ENCODE measurements around the gene ANKRD52.
"Not testable (repeated sequence)": the region's sequence is repeated elsewhere in the genome, so short reads cannot be mapped to it uniquely, and the experiment has no call there.

The ANKRD52 gene

DNA sequence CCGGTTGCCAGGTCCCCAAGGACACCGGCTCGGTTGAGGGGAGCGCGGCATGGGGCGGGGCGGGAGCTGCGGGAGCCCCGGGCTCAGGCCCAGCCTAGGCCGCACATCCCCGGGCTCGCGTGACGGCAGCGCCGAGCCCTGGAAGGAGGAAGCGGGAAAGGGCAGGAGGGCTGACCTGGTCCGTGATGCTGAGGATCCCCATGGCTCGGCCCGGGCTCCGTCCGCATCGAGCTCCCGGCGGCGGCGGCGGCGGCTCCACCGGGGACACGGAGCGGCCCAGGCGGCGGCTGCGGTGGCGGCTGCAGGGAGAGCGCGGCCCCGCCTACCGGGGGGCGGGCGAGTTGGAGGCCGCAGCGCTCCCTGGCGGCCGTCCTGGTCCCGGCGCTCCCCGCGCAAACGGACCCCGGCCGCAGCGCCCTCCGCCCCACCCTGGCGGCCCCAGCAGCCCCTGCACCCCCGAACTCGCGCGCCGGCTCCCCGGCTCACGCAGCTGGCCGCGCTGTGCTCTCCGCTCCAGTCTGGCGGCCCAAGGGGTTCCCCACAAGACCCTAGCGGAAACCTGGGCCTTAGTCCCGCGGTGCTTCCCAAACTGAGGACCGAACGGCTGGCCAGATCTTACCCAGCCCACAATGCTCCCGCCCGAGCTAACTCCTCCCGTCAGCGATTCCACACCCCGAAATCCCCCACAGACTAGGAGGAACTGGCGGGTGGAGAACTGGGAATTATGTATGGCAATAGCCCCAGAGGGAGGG is at the start of gene ANKRD52:
ANKRD52 (minus strand) TSS at position 317 of the 752 bp plus-strand sequence; CDS start at position 202, 115 bp downstream.
- DNase-seq (ENCODE audit: low read depth, low spot score): no peak

DNA sequence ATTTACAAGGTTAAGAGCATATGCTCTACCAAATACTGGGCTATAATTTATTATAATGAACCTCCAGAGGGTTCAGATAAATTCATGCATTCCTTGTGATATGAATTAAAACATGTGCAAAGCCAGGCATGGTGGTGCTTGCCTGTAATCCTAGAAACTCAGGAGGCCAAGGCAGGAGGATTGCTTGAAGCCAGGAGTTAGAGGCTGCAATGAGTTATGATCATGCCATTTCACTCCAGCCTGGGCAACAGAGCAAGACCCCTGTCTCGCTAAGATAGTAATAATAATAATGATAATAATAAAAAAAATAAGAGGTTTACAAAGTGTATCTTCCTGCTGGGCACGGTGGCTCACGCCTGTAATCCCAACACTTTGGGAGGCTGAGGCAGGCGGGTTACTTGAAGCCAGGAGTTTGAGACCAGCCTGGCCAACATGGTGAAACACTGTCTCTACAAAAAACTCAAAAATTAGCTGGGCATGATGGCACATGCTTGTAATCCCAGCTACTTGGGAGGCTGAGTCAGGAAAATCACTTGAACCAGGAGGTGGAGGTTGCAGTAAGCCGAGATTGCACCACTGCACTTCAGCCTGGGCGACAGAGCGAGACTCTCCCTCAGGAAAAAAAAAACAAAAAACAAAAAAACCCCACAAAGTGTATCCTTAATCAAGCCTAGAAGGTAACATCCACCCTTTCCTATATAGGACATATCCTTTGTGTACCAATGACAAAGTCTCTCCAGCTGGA is 49.2 kb upstream of the ANKRD52 start:
- no peak for DNase-seq (ENCODE audit: low read depth, low spot score)

DNA sequence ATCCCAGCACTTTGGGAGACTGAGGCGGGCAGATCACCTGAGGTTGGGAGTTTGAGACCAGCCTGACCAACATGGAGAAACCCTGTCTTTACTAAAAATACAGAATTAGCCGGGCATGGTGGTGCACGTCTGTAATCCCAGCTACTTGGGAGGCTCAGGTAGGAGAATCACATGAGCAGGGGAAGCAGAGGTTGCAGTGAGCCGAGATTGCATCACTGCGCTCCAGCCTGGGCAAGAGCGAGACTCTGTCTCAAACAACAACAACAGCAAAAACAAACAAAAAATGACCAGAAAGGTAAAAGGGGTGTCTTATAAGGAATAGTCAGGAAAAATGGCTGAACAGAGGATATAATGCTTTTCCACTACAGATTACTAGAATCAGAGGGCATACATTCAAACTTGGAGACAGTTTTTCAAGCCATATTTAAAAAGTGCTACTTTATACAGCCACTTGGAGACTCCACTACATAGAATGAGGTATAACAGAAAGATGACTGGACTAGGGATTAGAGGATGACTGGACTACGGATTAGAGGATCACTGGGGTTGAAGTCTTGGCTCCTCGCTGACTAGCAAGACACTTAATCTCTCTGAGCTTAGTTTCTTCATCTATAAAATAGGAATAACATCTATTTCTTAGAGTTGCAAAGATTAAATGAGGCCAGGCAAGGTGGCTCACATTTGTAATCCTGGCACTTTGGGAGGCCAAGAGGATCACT is 46.8 kb upstream of the ANKRD52 start:
- DNase-seq (ENCODE audit: low read depth, low spot score): no peak

DNA sequence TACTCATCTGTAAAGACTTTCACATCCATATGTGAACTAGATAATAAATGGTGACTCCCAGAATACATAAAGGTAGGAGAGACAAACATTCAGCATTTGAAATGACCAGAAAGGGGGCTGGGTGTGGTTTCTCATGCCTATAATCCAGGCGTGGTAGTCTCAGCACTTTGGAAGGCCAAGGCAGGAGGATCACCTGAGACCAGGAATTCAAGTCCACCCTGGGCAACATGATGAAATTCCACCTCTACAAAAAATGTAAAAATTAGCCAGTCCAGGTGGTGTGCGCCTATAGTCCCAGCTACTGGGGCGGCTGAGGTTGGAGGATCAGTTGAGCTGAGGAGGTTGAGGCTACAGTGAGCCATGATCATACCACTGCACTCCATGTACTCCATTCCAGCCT is 46.1 kb upstream of the ANKRD52 start:
- no peak for DNase-seq (ENCODE audit: low read depth, low spot score)

DNA sequence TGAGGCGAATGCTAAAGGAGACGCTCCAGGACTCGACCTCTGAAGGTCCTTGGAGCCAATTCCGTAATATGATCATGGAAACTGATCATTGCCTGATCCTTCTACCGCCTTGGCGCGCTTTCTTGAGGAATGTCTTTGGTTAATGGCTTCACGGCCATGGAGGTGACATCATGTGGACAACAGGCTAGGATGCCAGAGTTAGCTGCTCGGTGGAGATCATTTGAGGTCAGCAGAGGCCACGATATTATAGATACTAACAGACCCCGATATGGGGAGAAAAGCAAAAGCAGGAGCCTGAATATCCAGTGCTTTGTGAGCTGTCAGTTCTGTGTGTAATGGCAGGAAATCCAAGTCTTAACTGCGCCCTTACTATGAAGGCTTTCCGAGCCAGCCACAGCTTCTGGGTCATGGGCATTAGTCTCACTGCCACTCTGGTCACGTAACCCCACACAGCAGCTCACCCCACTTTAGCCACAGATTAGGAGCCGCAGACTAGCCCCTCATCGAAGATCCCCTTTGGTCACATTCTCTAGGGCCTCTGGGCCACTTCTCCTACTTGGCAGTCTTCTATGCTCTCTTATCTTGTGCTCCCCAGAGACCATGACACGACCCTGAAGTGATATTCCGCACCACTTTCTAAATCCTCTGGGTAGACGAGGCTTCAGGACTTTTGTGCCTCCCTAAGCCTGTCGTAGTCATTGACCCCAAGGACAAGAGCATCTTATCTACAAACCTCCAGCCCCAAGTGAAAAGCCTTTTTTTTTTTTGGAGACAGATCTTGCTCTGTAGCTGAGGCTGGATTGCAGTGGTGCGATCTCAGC is 42.7 kb upstream of the ANKRD52 start:
- DNase-seq (ENCODE audit: low read depth, low spot score): no peak

DNA sequence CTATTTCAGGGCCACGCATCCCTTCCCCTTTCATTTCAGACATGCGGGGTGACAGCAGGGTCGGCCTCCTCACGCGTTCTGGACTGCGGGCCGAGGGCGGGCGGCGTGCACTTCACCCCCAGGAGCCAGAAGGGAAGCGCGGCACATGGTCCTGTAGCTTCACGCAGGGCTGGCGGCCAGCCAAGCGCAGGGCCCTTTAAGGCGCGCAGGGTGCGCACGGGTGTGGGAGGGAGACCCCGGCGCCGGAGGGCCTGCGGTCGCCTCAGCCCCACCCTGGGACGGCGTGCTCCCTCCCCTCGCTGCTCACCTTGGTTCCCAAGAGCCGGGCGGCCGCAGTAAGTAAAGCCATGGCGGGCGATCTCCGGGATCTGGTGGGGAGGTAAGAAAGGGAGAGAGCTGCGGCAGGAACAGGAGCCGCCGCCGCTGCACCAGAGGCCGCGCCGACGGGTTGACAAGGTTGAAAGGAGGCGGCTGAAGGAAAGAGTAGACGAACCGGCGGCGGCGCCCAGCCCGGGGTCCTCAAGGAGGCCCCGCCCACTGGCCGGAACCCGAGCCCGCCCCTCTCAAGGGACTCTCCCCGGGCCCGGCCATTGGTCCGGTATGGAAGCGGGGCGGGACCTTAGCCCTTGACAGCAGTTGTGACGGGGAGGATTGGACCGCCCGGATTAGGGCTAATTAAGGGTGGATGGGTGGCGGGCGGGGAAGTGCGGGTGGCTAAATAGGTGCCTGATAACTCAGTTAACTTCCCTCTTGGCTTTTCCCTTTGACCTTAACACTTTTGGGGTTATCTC is 41.9 kb upstream of the ANKRD52 start, which contains the start of gene CS:
CS (minus strand) TSS at position 478 of the 791 bp plus-strand sequence; CDS start at position 349, 129 bp downstream.
- DNase-seq (ENCODE audit: low read depth, low spot score): peak; percentile 90

DNA sequence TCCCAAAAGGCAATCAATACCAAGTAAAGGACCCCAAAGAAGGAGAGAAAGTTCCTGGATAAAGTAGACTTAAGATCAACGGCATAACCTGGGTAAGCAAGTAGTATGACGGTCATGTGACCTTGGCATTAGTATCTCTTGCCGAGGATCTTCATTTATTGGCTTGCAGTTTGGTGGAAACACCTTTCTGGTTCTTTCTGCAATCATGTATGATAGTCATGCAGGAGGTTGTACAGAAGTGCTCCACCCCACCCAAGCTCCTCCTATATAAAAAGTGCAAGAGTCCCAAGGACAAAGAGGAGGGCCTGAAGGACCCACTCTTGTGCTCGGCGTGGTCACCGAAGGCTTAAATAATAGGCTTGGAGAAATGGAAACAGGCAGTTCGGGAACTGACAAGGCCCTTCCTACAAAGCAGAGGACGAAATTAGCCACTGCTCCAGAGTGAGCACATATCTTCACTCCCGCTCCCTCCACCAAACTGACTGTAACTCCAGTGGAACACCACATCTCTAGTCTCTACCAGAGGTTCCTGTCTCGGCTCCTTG is 41.2 kb upstream of the ANKRD52 start:
- DNase-seq (ENCODE audit: low read depth, low spot score): no peak

DNA sequence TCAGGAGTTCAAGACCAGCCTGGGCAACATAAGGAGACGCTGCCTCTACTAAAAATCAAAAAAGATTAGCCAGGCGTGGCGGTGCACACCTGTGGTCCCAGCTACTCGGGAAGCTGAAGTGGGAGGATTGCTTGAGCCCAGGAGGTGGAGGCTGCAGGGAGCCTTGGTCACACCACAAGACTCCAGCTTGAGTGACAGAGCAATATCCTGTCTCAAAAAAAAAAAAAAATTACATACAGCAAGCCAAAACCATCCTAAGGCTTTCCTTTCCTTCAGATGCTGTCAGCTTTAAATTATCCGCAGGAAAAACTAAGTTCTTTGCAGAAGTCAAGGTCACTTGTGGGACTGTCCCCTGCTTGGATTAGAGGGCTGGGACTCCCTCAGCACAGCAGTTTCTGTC is 40.6 kb upstream of the ANKRD52 start:
- no peak for DNase-seq (ENCODE audit: low read depth, low spot score)

DNA sequence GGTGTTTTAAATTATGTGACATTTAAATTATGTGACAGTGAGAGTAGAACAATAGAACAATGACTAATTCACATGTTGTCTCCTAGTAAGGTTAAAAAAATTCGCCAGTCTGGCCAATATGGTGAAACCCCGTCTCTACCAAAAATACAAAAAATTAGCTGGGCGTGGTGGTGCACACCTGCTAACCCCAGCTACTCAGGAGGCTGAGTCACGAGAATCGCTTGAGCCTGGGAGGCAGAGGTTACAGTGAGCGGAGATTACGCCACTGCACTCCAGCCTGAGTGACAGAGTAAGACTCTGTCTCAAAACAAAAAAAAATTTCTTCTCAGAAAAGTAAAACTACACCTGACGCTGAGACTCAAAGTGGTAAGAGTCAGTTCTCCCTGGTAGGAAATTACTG is 39.2 kb upstream of the ANKRD52 start:
- DNase-seq (ENCODE audit: low read depth, low spot score): no peak

DNA sequence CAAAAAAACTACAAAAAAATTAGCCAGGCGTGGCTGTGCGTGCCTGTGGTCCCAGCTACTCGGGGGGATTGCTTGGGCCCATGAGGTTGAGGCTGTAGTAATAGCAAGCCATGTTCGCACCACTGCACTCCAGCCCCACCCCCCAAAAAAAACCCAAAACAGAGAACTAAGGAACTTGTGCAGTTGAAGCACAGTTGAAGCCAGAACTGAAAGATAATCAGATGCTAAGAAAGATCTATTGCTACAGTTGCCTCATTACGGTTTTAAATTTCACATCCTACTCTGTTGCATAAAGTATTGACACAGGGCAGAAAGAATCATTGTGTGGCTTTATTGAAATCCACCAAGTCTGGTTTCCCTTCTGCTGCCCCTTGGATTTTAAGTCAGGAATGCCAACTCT is 38.1 kb upstream of the ANKRD52 start:
- no peak for DNase-seq (ENCODE audit: low read depth, low spot score)

DNA sequence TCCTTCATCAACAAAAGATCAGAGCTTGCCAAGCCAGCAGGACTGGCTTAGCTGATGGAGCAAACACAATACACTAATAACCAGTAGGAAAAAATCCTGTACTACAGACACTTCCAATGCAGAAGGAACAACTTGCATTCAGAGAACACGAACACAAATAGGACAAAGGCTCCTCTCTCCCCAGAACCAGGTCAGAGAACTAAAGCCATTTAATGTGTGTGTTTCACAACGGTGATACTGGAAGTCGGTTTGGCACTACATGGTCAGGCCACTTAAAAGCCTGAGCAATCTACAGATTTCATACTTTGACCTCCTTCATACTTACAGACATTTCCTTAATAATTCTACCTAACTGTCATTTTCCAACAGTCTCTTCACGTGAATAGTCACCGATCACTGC is 35.6 kb upstream of the ANKRD52 start:
- no peak for DNase-seq (ENCODE audit: low read depth, low spot score)

DNA sequence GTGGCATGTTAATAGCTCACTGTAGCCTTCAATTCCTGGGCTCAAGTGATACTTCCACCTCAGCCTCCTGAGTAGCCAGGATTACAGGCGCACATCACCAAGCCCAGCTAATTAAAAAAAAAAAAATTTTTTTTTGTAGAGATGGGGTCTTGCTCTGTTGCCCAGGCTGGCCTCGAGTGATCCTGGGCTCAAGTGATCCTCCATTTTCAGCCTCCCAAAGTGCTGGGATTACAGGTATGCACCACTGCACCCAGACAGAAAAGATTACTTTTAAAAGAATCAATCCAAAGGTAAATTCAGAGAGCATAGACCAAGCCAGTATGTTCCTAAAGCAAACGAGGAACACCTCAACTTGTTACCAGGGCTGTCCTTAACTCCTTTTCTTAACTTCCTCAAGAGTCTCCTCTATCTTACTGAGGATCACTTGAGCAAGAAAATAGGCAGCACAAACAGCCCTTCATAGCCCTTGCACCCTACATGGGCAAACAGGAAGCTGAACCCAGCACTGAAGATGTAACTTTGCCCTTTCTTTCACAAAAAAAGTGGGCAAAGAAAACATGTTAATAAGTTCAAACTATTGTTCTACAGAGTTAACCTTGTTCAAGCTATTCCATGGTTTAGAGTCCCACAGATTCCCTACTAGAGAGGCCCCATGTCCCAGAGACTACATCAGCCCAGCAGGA is 30.7 kb upstream of the ANKRD52 start:
- no peak for DNase-seq (ENCODE audit: low read depth, low spot score)

DNA sequence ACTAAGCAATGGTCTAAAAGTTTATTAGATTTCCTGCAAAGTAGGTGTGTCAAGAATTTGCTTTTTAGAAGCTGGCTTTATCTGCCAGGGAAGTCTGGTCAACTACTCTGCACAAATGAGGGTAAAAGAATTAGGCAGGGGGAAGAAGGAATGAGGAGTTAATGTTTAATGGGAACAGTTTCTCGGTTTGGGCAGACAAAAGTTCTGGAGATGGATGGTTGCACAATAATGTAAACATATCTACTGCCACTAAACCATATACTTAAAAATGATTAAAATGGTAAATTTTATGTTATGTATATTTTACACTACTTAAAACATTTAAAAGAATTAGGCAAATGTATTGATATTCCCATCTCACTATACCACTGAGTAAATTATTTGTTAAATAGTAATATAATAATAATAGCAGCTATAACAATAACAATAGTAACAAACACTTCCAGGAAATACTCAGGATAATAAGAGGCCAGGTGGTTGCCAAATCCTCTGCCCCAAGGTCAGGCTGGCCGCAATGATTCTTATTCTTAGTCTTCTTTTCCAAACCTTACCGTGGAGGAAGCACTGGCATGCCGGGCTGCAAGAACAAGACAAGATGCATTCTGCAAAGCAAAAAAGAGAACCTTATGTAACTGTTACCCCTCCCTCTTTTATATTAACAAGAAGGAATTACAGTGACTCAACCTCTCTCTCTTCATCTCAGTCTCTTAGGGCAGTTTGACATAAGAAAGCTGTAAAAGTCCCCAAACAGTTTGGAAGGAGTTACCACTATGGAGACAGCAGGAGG is 28.1 kb upstream of the ANKRD52 start:
- DNase-seq (ENCODE audit: low read depth, low spot score): no peak

DNA sequence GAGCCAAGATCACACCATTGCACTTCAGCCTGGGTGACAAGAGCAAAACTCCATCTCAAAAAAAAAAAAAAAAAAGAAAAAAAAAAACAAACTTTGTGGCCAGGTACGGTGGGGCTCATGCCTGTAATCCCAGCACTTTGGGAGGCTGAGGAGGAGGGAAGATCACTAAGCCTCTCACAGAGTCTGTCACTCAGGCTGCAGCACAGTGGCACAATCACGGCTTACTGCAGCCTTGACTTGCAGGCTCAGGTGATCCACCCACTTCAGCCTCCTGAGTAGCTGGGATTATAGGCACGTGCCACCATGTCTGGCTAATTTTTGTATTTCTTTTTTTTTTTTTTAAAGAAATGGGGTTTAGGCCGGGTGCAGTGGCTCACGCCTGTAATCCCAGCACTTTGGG is 26.1 kb upstream of the ANKRD52 start:
- not testable (repeated sequence) for DNase-seq (ENCODE audit: low read depth, low spot score)

DNA sequence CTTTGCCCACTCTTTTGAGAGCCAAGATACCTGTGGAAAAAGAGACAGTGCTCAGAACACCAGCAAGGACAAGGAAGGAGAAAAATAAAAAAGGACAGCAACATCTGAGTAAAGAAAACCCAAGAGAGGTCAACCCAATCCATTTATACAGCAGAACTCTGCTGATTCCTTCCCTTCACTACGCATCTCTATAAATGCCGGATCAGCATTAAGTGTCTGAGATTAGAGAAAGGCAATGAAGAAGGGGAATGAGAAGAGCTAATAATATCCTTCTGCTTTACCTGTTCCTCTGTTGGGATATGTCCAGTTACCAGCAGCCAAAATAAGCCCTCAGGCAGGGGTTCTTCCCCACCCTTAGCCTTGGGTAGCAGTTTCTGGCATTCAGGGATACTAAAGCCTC is 24.4 kb upstream of the ANKRD52 start:
- no peak for DNase-seq (ENCODE audit: low read depth, low spot score)

DNA sequence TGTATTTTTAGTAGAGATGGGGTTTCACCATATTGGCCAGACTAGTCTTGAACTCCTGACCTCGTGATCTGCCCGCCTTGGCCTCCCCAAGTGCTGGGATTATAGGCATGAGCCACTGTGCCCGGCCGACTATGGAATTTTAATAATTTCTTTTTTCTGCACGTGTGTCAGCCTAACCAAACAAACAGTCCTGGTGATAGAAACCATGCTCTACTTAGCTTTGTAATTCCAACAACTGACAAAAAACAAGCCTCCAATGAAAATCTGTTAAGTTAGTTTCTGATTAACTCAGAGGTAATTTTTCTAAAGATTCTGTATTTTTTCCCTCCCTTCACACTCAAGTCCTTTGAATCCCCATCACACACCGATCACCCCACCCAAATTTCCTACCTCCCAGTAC is 23.8 kb upstream of the ANKRD52 start:
- no peak for DNase-seq (ENCODE audit: low read depth, low spot score)

DNA sequence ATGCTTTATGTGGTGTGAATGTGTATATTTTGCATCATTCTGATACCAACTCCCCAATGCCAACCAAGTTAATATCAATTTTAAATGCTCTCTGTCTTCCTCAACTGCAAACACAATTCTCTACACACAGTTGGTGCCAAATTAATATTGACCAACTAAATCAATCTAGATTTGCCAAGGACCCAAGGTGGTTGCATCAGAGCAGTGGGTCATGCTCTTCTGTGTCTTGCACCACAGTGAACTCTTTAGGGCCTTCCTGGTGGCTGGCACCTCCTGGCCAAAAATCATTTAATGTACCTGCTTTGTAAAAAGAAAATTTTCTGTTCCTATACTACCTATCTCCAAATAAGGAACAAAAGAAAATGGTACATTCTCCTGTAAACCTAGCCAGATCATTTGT is 22.7 kb upstream of the ANKRD52 start:
- no peak for DNase-seq (ENCODE audit: low read depth, low spot score)

DNA sequence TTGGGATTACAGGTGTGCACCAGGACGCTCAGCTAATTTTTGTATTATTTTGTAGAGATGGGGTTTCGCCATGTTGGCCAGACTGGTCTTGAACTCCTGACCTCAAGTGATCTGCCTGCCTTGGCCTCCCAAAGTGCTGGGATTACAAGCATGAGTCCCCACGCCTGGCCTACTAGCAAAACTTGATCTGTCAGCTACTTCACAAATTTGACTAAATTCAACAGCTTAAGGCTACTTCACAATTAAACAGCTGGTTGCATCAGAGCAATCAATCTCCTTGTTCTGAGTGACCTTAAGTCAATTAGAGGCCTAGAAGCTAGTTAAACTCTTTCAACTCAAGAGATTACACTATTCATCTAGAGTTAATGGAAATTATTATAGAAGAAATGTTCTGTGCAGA is 20.7 kb upstream of the ANKRD52 start:
- DNase-seq (ENCODE audit: low read depth, low spot score): no peak

DNA sequence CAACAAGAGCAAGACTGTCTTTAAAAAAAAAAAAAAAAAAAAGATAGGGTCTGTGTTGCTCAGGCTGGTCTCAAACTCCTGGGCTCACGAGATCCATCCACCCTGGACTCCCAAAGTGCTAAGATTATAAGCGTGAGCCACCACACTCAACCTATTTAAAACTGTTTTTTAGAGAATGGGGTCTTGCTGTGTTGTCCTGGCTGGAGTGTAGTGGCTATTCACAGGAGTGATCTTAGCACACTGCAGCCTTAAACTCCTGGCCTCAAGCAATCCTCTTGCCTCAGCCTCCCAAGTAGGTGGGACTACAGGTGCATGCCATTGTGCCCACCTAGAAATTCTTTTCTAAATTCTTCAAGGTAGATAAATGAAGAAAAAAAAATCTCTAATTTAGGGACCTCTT is 16.1 kb upstream of the ANKRD52 start:
- no peak for DNase-seq (ENCODE audit: low read depth, low spot score)
